HepG2 (cell line): ENCODE measurements around the gene NKIRAS1. TPM values are rescaled to one million over a fixed set of nuclear protein-coding genes. Genes with fewer than 3 reads are reported as not detected.

Source experiments
- ARNT ChIP-seq: fragments of 450-650 bp; IDR thresholded peaks from 2 replicates; pipeline ENCODE4 v1.6.1; 2017
- BRD4 ChIP-seq: sonication (generic); formaldehyde crosslinking; IDR thresholded peaks from 2 replicates; pipeline ENCODE4 v1.4.0; 2020; ENCODE audit warnings: missing genetic modification reagents
- FOXO1 ChIP-seq: sonication (generic); formaldehyde crosslinking; IDR thresholded peaks from 2 replicates; pipeline ENCODE4 v1.4.0; 2020; ENCODE audit warnings: missing genetic modification reagents
- HNRNPUL1 ChIP-seq: fragments of 200-400 bp; formaldehyde crosslinking; IDR thresholded peaks from 2 replicates; pipeline ENCODE4 v1.6.1; 2017; ENCODE audit warnings: low read depth, mild to moderate bottlenecking, low read length, moderate library complexity
- KDM3A ChIP-seq: IDR thresholded peaks from 2 replicates; pipeline ENCODE4 v1.6.1; 2018; ENCODE audit warnings: low read depth, missing compliant biosample characterization
- KDM5A ChIP-seq: fragments of 200-600 bp; sonication (generic); IDR thresholded peaks from 2 replicates; pipeline ENCODE4 v1.7.0; 2018; ENCODE audit warnings: antibody characterized with exemption, mild to moderate bottlenecking, low read length, borderline replicate concordance
- KLF12 ChIP-seq: sonication (generic); formaldehyde crosslinking; IDR thresholded peaks from 2 replicates; pipeline ENCODE4 v1.4.0; 2020; ENCODE audit warnings: missing genetic modification reagents, borderline replicate concordance
- NCOA2 ChIP-seq: sonication (generic); formaldehyde crosslinking; IDR thresholded peaks from 2 replicates; pipeline ENCODE4 v1.8.0; 2022; ENCODE audit warnings: inconsistent platforms
- SIN3B ChIP-seq: fragments of 150-350 bp; IDR thresholded peaks from 2 replicates; pipeline ENCODE4 v1.6.1; 2014; ENCODE audit warnings: low read length
- ZNF562 ChIP-seq: sonication (generic); formaldehyde crosslinking; IDR thresholded peaks from 2 replicates; pipeline ENCODE4 v1.8.0; 2022; ENCODE audit warnings: missing genetic modification reagents, borderline replicate concordance
- polyA plus RNA-seq, 8 experiments: library from polyadenylated mRNA; depleted of rRNA in 3 of 8; stranded (reverse) in 7 of 8; unstranded in 1 of 8; fragments of >200 nt; fragmentation: Illumina TruSeq in 4 of 8; extraction: Trizol in 4 of 8; gene quantifications; 2 replicates each; pipeline versions ENCODE4 v1.2.1 to v1.2.3, GENCODE V29; 2011 to 2016; ENCODE audit warnings: low read depth in 4 of 8, missing spikeins in 1 of 8, mixed read lengths in 1 of 8; ENCODE audit not compliant: insufficient read depth in 1 of 8
- total RNA-seq, 5 experiments: library from RNA; depleted of rRNA; stranded (reverse); fragments of >200 nt; fragmentation: Illumina TruSeq; extraction: Trizol; gene quantifications; 2 replicates each; pipeline ENCODE4 v1.2.3, GENCODE V29; 2016; ENCODE audit warnings: low read depth in 1 of 5
- TF ChIP-seq, protein P1 (sequence below): sonication (generic); formaldehyde crosslinking; IDR thresholded peaks from 2 replicates; pipeline ENCODE4 v1.9.0; 2021; ENCODE audit warnings: mild to moderate bottlenecking, missing genetic modification reagents
- TF ChIP-seq, protein P2 (sequence below): sonication (generic); formaldehyde crosslinking; IDR thresholded peaks from 2 replicates; pipeline ENCODE4 v1.5.1; 2020; ENCODE audit warnings: mild to moderate bottlenecking, missing genetic modification reagents, moderate library complexity
- TF ChIP-seq, protein P3 (sequence below): sonication (generic); formaldehyde crosslinking; IDR thresholded peaks from 2 replicates; pipeline ENCODE4 v1.4.0; 2020; ENCODE audit warnings: missing genetic modification reagents
- TF ChIP-seq, protein P4 (sequence below): IDR thresholded peaks from 2 replicates; pipeline ENCODE4 v1.6.1; 2016
- TF ChIP-seq, protein P5 (sequence below): sonication (generic); formaldehyde crosslinking; IDR thresholded peaks from 2 replicates; pipeline ENCODE4 v1.5.0; 2020; ENCODE audit warnings: mild to moderate bottlenecking, missing genetic modification reagents, borderline replicate concordance

Gene NKIRAS1
- total and polyA plus RNA-seq, 2 of the 13 experiments (the other 11 are each of a cell fraction or from before 2014, with no cell fraction given): 4.3 to 8.0 TPM

DNA sequence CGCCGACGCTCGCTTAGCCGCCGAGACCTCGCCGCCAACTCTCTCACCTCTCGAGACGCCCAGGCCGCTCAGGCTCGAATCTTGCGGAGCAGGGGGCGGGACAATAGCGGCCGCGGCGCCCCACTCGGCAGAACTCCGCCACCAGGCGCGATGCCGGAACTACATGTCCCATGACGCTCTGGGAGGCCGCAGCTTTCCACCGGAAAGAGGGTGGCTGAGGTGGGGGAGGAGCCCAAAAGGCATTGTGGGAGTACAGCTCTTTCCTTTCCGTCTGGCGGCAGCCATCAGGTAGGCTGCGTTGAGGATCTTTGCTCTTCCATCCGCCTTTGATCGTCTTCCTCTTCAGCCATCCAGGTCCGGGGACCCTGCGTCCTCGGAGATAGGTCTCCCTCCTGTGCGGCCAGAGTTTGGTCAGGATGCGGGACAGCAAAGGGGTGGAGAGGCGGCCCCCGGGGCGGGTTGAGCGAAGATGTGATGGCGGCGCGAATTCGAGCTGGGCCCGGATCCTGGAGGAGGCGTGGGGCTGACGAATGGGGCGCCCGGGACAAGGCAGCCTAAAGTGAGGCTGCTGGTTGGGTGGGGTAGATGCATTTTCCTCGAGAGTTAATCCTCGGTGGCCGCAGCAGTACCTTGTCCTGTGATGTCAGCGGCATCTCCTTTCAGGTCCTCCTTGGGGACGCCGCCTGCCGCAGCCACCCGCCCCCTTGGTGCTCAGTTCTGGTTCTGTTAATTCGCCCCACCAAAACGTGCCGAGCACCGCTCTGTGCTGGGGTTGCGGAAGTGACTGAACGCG lies at the start of gene NKIRAS1, which contains the start of gene RPL15 (continued):
- TF ChIP-seq, protein P1, sequence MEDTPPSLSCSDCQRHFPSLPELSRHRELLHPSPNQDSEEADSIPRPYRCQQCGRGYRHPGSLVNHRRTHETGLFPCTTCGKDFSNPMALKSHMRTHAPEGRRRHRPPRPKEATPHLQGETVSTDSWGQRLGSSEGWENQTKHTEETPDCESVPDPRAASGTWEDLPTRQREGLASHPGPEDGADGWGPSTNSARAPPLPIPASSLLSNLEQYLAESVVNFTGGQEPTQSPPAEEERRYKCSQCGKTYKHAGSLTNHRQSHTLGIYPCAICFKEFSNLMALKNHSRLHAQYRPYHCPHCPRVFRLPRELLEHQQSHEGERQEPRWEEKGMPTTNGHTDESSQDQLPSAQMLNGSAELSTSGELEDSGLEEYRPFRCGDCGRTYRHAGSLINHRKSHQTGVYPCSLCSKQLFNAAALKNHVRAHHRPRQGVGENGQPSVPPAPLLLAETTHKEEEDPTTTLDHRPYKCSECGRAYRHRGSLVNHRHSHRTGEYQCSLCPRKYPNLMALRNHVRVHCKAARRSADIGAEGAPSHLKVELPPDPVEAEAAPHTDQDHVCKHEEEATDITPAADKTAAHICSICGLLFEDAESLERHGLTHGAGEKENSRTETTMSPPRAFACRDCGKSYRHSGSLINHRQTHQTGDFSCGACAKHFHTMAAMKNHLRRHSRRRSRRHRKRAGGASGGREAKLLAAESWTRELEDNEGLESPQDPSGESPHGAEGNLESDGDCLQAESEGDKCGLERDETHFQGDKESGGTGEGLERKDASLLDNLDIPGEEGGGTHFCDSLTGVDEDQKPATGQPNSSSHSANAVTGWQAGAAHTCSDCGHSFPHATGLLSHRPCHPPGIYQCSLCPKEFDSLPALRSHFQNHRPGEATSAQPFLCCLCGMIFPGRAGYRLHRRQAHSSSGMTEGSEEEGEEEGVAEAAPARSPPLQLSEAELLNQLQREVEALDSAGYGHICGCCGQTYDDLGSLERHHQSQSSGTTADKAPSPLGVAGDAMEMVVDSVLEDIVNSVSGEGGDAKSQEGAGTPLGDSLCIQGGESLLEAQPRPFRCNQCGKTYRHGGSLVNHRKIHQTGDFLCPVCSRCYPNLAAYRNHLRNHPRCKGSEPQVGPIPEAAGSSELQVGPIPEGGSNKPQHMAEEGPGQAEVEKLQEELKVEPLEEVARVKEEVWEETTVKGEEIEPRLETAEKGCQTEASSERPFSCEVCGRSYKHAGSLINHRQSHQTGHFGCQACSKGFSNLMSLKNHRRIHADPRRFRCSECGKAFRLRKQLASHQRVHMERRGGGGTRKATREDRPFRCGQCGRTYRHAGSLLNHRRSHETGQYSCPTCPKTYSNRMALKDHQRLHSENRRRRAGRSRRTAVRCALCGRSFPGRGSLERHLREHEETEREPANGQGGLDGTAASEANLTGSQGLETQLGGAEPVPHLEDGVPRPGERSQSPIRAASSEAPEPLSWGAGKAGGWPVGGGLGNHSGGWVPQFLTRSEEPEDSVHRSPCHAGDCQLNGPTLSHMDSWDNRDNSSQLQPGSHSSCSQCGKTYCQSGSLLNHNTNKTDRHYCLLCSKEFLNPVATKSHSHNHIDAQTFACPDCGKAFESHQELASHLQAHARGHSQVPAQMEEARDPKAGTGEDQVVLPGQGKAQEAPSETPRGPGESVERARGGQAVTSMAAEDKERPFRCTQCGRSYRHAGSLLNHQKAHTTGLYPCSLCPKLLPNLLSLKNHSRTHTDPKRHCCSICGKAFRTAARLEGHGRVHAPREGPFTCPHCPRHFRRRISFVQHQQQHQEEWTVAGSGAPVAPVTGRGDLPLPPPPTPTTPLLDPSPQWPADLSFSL: 0 out of 2 replicates have a peak, but pooled peaks have one; percentile 8
- TF ChIP-seq NCOA2 (CRISPR knock-in tag): peak; percentile 74; the same call in 1 of the 2 replicates
- TF ChIP-seq HNRNPUL1: no peak
- TF ChIP-seq FOXO1: no peak; the same call in none of the 2 replicates
- no peak; the same call in 1 of the 2 replicates for TF ChIP-seq SIN3B
- no peak for TF ChIP-seq ZNF562 (CRISPR knock-in tag)
- TF ChIP-seq, protein P2, sequence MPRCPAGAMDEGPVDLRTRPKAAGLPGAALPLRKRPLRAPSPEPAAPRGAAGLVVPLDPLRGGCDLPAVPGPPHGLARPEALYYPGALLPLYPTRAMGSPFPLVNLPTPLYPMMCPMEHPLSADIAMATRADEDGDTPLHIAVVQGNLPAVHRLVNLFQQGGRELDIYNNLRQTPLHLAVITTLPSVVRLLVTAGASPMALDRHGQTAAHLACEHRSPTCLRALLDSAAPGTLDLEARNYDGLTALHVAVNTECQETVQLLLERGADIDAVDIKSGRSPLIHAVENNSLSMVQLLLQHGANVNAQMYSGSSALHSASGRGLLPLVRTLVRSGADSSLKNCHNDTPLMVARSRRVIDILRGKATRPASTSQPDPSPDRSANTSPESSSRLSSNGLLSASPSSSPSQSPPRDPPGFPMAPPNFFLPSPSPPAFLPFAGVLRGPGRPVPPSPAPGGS (CRISPR knock-in tag): no peak; the same call in 1 of the 2 replicates
- TF ChIP-seq KLF12: no peak
- peak; percentile 98 for TF ChIP-seq BRD4 (CRISPR knock-in tag)
- TF ChIP-seq, protein P3, sequence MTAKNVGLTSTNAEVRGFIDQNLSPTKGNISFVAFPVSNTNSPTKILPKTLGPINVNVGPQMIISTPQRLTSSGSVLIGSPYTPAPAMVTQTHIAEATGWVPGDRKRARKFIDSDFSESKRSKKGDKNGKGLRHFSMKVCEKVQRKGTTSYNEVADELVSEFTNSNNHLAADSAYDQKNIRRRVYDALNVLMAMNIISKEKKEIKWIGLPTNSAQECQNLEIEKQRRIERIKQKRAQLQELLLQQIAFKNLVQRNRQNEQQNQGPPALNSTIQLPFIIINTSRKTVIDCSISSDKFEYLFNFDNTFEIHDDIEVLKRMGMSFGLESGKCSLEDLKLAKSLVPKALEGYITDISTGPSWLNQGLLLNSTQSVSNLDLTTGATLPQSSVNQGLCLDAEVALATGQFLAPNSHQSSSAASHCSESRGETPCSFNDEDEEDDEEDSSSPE: peak; percentile 86
- peak; percentile 91 for TF ChIP-seq KDM3A (CRISPR knock-in tag)
- TF ChIP-seq ARNT: no peak
- TF ChIP-seq KDM5A: no peak; the same call in 1 of the 2 replicates
- TF ChIP-seq, protein P4, sequence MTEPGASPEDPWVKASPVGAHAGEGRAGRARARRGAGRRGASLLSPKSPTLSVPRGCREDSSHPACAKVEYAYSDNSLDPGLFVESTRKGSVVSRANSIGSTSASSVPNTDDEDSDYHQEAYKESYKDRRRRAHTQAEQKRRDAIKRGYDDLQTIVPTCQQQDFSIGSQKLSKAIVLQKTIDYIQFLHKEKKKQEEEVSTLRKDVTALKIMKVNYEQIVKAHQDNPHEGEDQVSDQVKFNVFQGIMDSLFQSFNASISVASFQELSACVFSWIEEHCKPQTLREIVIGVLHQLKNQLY (CRISPR knock-in tag): peak; percentile 50; the same call in 1 of the 2 replicates
- TF ChIP-seq, protein P5, sequence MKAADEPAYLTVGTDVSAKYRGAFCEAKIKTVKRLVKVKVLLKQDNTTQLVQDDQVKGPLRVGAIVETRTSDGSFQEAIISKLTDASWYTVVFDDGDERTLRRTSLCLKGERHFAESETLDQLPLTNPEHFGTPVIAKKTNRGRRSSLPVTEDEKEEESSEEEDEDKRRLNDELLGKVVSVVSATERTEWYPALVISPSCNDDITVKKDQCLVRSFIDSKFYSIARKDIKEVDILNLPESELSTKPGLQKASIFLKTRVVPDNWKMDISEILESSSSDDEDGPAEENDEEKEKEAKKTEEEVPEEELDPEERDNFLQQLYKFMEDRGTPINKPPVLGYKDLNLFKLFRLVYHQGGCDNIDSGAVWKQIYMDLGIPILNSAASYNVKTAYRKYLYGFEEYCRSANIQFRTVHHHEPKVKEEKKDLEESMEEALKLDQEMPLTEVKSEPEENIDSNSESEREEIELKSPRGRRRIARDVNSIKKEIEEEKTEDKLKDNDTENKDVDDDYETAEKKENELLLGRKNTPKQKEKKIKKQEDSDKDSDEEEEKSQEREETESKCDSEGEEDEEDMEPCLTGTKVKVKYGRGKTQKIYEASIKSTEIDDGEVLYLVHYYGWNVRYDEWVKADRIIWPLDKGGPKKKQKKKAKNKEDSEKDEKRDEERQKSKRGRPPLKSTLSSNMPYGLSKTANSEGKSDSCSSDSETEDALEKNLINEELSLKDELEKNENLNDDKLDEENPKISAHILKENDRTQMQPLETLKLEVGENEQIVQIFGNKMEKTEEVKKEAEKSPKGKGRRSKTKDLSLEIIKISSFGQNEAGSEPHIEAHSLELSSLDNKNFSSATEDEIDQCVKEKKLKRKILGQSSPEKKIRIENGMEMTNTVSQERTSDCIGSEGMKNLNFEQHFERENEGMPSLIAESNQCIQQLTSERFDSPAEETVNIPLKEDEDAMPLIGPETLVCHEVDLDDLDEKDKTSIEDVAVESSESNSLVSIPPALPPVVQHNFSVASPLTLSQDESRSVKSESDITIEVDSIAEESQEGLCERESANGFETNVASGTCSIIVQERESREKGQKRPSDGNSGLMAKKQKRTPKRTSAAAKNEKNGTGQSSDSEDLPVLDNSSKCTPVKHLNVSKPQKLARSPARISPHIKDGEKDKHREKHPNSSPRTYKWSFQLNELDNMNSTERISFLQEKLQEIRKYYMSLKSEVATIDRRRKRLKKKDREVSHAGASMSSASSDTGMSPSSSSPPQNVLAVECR: peak; percentile 94
